SK-N-SH (cell line): Measurements from ENCODE around the gene CADM1. TPM values are rescaled to one million over a fixed set of nuclear protein-coding genes. Genes with fewer than 3 reads are reported as not detected.

Experiments
- CTCF ChIA-PET: fragments of 300-600, 350-600 bp; formaldehyde crosslinking; extraction: SDS; loops from one replicate; lab custom pipeline; 2021; lab: Yijun Ruan, JAX
- POLR2A ChIA-PET: fragments of 350-600 bp; sonication (Branson Sonifier 250); formaldehyde crosslinking; extraction: SDS; loops from one replicate; lab custom pipeline; 2020; ENCODE audit warnings: antibody characterized with exemption, inconsistent platforms; lab: Yijun Ruan, JAX
- DNase-seq: peaks from one replicate; pipeline ENCODE4 v3.0.0; 2012
- H2AFZ ChIP-seq: fragments of 200-600 bp; sonication (generic); 2 replicates; pipeline ENCODE4 v1.8.1; 2016; ENCODE audit warnings: antibody characterized with exemption, mild to moderate bottlenecking, low read depth
- H3F3A ChIP-seq: fragments of 200-600 bp; sonication (generic); replicated peaks from 2 replicates; pipeline ENCODE3; 2016; ENCODE audit warnings: antibody characterized with exemption, mild to moderate bottlenecking; ENCODE audit not compliant: insufficient read depth
- H3K27ac ChIP-seq, 2 experiments: fragments of 200-500 bp in 1 of 2; fragments of 200-600 bp in 1 of 2; sonication (Bioruptor generic) in 1 of 2; sonication (generic), shearing (Covaris generic) in 1 of 2; 2 replicates each; pipeline versions ENCODE4 v1.5.1 to v1.6.1; 2014 to 2016; ENCODE audit warnings: low read depth in 2 of 2, inconsistent platforms in 1 of 2, low read length in 1 of 2, mild to moderate bottlenecking in 1 of 2, mixed read lengths in 1 of 2
- H3K27me3 ChIP-seq: fragments of 200-600 bp; sonication (generic), shearing (Covaris generic); 2 replicates; pipeline ENCODE4 v1.6.1; 2016; ENCODE audit warnings: mixed run types; ENCODE audit not compliant: insufficient read depth
- H3K36me3 ChIP-seq, 2 experiments: fragments of 200-500 bp in 1 of 2; fragments of 200-600 bp in 1 of 2; sonication (Bioruptor generic) in 1 of 2; sonication (generic) in 1 of 2; replicated peaks in 1 of 2; 2 replicates each; pipeline versions ENCODE3 to v1.5.1; 2014 to 2016; ENCODE audit warnings: low read length in 1 of 2, mild to moderate bottlenecking in 1 of 2; ENCODE audit not compliant: insufficient read depth in 2 of 2, control insufficient read depth in 1 of 2
- H3K4me1 ChIP-seq, 2 experiments: fragments of 200-500 bp in 1 of 2; fragments of 200-600 bp in 1 of 2; sonication (Bioruptor generic) in 1 of 2; sonication (generic), shearing (Covaris generic) in 1 of 2; 2 replicates each; pipeline versions ENCODE4 v1.5.1 to v1.6.1; 2014 to 2016; ENCODE audit warnings: low read depth in 1 of 2, low read length in 1 of 2, mixed run types in 1 of 2; ENCODE audit not compliant: insufficient read depth in 2 of 2, control insufficient read depth in 1 of 2
- H3K4me2 ChIP-seq: fragments of 200-600 bp; sonication (generic), shearing (Covaris generic); 2 replicates; pipeline ENCODE4 v1.6.1; 2017; ENCODE audit warnings: mixed run types
- H3K4me3 ChIP-seq, 2 experiments: fragments of 200-500 bp in 1 of 2; fragments of 200-600 bp in 1 of 2; sonication (Bioruptor generic) in 1 of 2; sonication (generic), shearing (Covaris generic) in 1 of 2; 2 replicates each; pipeline versions ENCODE4 v1.5.1 to v1.8.1; 2014 to 2016; ENCODE audit warnings: low read depth in 2 of 2, inconsistent platforms in 1 of 2, low read length in 1 of 2, mild to moderate bottlenecking in 1 of 2, mixed read lengths in 1 of 2, moderate library complexity in 1 of 2
- H3K79me2 ChIP-seq: fragments of 200-600 bp; sonication (generic); 2 replicates; pipeline ENCODE4 v1.8.1; 2017; ENCODE audit warnings: mild to moderate bottlenecking; ENCODE audit not compliant: insufficient read depth
- H3K9ac ChIP-seq: fragments of 200-600 bp; sonication (generic); 2 replicates; pipeline ENCODE4 v1.6.1; 2017; ENCODE audit warnings: mixed run types
- H3K9me2 ChIP-seq: fragments of 200-600 bp; sonication (generic); 2 replicates; pipeline ENCODE4 v1.6.1; 2017; ENCODE audit warnings: mixed run types
- H3K9me3 ChIP-seq: fragments of 200-600 bp; sonication (generic); 2 replicates; pipeline ENCODE4 v1.6.1; 2017; ENCODE audit warnings: mixed run types, mild to moderate bottlenecking, moderate library complexity
- H4K20me1 ChIP-seq: fragments of 200-600 bp; sonication (generic); 2 replicates; pipeline ENCODE4 v1.6.1; 2017; ENCODE audit warnings: mild to moderate bottlenecking, mixed run types; ENCODE audit not compliant: insufficient read depth
- EZH2phosphoT487 ChIP-seq: fragments of 200-600 bp; sonication (generic); IDR thresholded peaks from 2 replicates; pipeline ENCODE4 v1.6.1; 2017; ENCODE audit warnings: low read depth, mixed run types, mild to moderate bottlenecking, antibody characterized with exemption, moderate library complexity, borderline replicate concordance
- JUND ChIP-seq: IDR thresholded peaks from 2 replicates; pipeline ENCODE4 v1.4.0; 2012
- MEF2A ChIP-seq: IDR thresholded peaks from 2 replicates; pipeline ENCODE4 v1.4.0; 2012; ENCODE audit warnings: low read depth, borderline replicate concordance
- MXI1 ChIP-seq: IDR thresholded peaks from 2 replicates; pipeline ENCODE4 v1.6.1; 2012; ENCODE audit warnings: mild to moderate bottlenecking, low read depth, low read length, improper control_type of control experiment
- POLR2AphosphoS5 ChIP-seq: IDR thresholded peaks from 2 replicates; pipeline ENCODE4 v1.6.1; 2012; ENCODE audit warnings: low read depth, low read length
- REST ChIP-seq: IDR thresholded peaks from 2 replicates; pipeline ENCODE4 v1.6.1; 2012; ENCODE audit warnings: mild to moderate bottlenecking, low read depth, low read length, moderate library complexity
- TCF12 ChIP-seq: IDR thresholded peaks from 2 replicates; pipeline ENCODE4 v1.4.0; 2012
- YY1 ChIP-seq: IDR thresholded peaks from 2 replicates; pipeline ENCODE4 v1.4.0; 2012; ENCODE audit warnings: low read depth, mild to moderate bottlenecking
- WGBS: methylation state at CpG from one replicate; pipeline ENCODE4 v1.1.6; 2017; ENCODE audit warnings: low lambda C conversion rate; 5-methylcytosine and 5-hydroxymethylcytosine counted together
- polyA plus RNA-seq, 3 experiments: library from polyadenylated mRNA; depleted of rRNA; stranded (reverse); fragments of >200 nt; gene quantifications; 2 replicates each; pipeline ENCODE4 v1.2.3, GENCODE V29; 2012
- TF ChIP-seq, protein P1 (sequence below): IDR thresholded peaks from 2 replicates; pipeline ENCODE4 v1.4.0; 2012; ENCODE audit warnings: low read depth
- TF ChIP-seq, protein P2 (sequence below): IDR thresholded peaks from 2 replicates; pipeline ENCODE4; 2012

CADM1 gene
- polyA plus RNA-seq, 1 of the 3 experiments (the other 2 are of a cell fraction), result 7.9 TPM

DNA sequence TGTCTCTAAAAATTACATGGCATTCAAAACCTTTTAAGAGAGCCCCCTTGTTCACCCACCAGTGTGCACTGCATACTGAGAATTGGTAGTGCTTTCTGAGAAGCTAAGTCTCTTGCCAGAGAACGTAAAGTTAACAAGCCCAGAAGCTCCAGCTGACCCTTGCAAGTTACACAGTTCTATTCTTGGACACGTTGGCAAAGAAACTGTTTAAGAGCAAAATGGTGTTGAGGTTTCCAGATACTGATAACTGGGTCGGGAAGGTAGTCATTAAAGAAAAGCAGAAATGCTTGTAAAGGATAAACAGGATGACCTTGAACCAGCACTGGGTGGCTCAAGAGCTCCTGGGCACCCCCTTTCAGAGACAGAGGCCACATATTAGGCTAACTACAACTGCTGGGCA, 284.8 kb downstream of the CADM1 start (continued):
- TF ChIP-seq REST (no peak), JUND (no peak), TCF12 (no peak), YY1 (no peak), POLR2AphosphoS5 (no peak)
- TF ChIP-seq, protein P1, sequence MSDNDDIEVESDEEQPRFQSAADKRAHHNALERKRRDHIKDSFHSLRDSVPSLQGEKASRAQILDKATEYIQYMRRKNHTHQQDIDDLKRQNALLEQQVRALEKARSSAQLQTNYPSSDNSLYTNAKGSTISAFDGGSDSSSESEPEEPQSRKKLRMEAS, result no peak

DNA sequence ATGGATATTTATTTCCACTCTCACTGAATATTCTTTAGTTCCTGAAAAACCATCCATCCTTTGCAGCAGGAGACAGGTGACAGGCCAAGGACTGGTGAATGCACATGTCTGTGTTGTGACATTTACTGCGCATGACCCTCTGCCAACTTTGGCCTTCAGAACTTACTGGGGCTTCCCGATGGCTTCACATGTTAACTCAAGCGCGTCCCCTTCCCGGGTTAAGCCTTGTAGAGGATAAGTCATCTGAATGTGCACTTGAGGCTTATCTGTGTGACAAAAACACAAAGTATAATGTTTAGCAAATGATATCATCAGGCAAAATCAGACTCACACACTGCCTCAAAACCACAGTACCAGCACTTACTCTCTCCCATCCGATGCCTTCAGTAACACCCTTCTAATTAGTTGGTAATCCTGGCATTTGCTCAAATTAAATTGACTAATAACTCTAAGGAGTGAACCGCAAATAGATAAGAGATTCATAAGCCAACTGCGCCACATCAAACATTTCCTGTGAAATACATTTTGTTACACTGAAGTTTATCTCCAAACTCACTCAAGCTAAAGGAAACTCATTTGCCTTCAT, 286.4 kb downstream of the CADM1 start:
- ChIA-PET POLR2A (no interaction called here), CTCF (interaction anchor here (2.3 to 4.1 kb wide), 2 partner anchors 10 to 14 kb away, joined by 8 to 22 read pairs; no protein-coding TSS in a partner anchor)
- Histone ChIP-seq H3K4me2 (no peak overlapping the region), H3K79me2 (no peaks in the 10 kb centered on the region), H3K4me3 (no peak overlapping the region), H3K9ac (no peak overlapping the region), H3K27me3 (no peaks in the 10 kb centered on the region), H3K27ac (no peak overlapping the region), H4K20me1 (no peaks in the 10 kb centered on the region), H3F3A (no peaks in the 10 kb centered on the region), H3K4me1 (peaks cover 0 to 16% of the 10 kb centered on the region in 2 experiments; a peak in 2 of 4 replicates), H3K9me2 (no peaks in the 10 kb centered on the region), H3K36me3 (peaks cover 0 to 20% of the 10 kb centered on the region in 2 experiments), H2AFZ (no peak overlapping the region), H3K9me3 (no peaks in the 10 kb centered on the region)
- WGBS, result 81% methylated on average over 8 of the region's 8 CpGs
- no peak for DNase-seq
- TF ChIP-seq MEF2A (no peak), MXI1 (0 out of 2 replicates have a peak, but pooled peaks have one; percentile 24), EZH2phosphoT487 (no peak)
- TF ChIP-seq, protein P2, sequence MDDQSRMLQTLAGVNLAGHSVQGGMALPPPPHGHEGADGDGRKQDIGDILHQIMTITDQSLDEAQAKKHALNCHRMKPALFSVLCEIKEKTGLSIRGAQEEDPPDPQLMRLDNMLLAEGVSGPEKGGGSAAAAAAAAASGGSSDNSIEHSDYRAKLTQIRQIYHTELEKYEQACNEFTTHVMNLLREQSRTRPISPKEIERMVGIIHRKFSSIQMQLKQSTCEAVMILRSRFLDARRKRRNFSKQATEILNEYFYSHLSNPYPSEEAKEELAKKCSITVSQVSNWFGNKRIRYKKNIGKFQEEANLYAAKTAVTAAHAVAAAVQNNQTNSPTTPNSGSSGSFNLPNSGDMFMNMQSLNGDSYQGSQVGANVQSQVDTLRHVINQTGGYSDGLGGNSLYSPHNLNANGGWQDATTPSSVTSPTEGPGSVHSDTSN, result no peak
